DND-41 (cell line): ENCODE results near the gene CUTC.

ENCODE experiments used
- ATAC-seq: fragments of 200-7000 bp; cut with Tn5 transposase; 3 replicates; pipeline ENCODE4 v1.9.1; 2021; ENCODE audit warnings: low read depth; ENCODE audit not compliant: insufficient read depth
- DNase-seq: peaks from one replicate; pipeline ENCODE4 v3.0.0-alpha.2; 2020
- H2AFZ ChIP-seq: 2 replicates; pipeline ENCODE4 v1.6.0; 2012; ENCODE audit warnings: low read depth, low read length
- H3K27ac ChIP-seq: 2 replicates; pipeline ENCODE4 v1.5.1; 2012; ENCODE audit warnings: low read length, inconsistent platforms
- H3K27me3 ChIP-seq: fragments of 200-600 bp; sonication (generic); 2 replicates; pipeline ENCODE4 v1.6.0; 2012; ENCODE audit warnings: low read length, mild to moderate bottlenecking, inconsistent platforms; ENCODE audit not compliant: insufficient read depth, poor library complexity
- H3K36me3 ChIP-seq: 2 replicates; pipeline ENCODE4 v1.5.1; 2012; ENCODE audit warnings: low read length, inconsistent platforms; ENCODE audit not compliant: insufficient read depth
- H3K4me1 ChIP-seq: 2 replicates; pipeline ENCODE4 v1.5.1; 2012; ENCODE audit warnings: mild to moderate bottlenecking, low read length; ENCODE audit not compliant: insufficient read depth
- H3K4me2 ChIP-seq: 2 replicates; pipeline ENCODE4 v1.6.0; 2012; ENCODE audit warnings: mild to moderate bottlenecking, moderate library complexity, low read length, inconsistent platforms; ENCODE audit not compliant: insufficient read depth
- H3K4me3 ChIP-seq, 2 experiments: fragments of 200-600 bp in 1 of 2; shearing (Covaris generic) in 1 of 2; 2 replicates each; pipeline ENCODE4 v1.5.1; 2012 to 2016; ENCODE audit warnings: inconsistent platforms in 2 of 2, low read length in 2 of 2, mild to moderate bottlenecking in 2 of 2, low read depth in 1 of 2, moderate library complexity in 1 of 2
- H3K79me2 ChIP-seq: 2 replicates; pipeline ENCODE4 v1.6.0; 2012; ENCODE audit warnings: low read length, inconsistent platforms; ENCODE audit not compliant: insufficient read depth
- H3K9ac ChIP-seq: 2 replicates; pipeline ENCODE4 v1.6.0; 2012; ENCODE audit warnings: low read depth, mild to moderate bottlenecking, inconsistent platforms, low read length, moderate library complexity
- H3K9me3 ChIP-seq: 2 replicates; pipeline ENCODE4 v1.5.1; 2012; ENCODE audit warnings: low read length, moderate library complexity, mild to moderate bottlenecking, inconsistent platforms; ENCODE audit not compliant: insufficient read depth, severe bottlenecking
- H4K20me1 ChIP-seq: 2 replicates; pipeline ENCODE4 v1.6.0; 2012; ENCODE audit warnings: low read length; ENCODE audit not compliant: insufficient read depth
- EZH2 ChIP-seq: IDR thresholded peaks from 3 replicates; pipeline ENCODE4 v1.6.1; 2012; ENCODE audit warnings: borderline replicate concordance, low read depth, mild to moderate bottlenecking, moderate library complexity, low read length, inconsistent platforms; ENCODE audit not compliant: severe bottlenecking
- TF ChIP-seq, protein P1 (sequence below): IDR thresholded peaks from 2 replicates; pipeline ENCODE4 v1.5.1; 2012; ENCODE audit warnings: borderline replicate concordance, low read length, moderate library complexity, mild to moderate bottlenecking; ENCODE audit not compliant: poor library complexity, severe bottlenecking; ENCODE audit errors: extremely low read depth

The CUTC gene

DNA sequence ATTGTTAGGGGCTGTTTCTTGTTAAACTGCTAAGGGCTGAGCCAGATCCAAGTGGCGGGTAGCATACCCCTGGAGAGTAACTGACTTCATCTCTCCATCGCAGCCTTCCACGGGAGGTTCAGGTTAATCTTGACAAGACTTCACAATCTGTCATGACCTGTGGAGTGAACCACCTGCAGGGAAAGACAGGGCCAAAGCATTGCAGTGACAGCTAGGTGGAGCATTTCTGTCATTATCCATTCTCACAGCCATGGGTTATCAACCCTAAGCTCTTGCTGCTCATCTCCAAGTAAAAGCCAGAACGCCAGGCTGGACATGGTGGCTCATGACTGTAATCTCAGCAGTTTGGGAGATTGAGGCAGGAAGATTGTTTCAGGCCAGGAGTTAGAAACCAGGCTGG lies 67.6 kb downstream of the CUTC start:
- no peak overlapping the region for H3K9ac ChIP-seq
- no peak overlapping the region for H3K4me3 ChIP-seq
- no peak overlapping the region for H3K4me2 ChIP-seq
- no peaks in the 10 kb centered on the region for H3K27me3 ChIP-seq
- no peaks in the 10 kb centered on the region for H3K4me1 ChIP-seq
- H3K36me3 ChIP-seq, result no peaks in the 10 kb centered on the region
- no peak overlapping the region for H3K27ac ChIP-seq
- no peak for TF ChIP-seq EZH2
- TF ChIP-seq, protein P1, sequence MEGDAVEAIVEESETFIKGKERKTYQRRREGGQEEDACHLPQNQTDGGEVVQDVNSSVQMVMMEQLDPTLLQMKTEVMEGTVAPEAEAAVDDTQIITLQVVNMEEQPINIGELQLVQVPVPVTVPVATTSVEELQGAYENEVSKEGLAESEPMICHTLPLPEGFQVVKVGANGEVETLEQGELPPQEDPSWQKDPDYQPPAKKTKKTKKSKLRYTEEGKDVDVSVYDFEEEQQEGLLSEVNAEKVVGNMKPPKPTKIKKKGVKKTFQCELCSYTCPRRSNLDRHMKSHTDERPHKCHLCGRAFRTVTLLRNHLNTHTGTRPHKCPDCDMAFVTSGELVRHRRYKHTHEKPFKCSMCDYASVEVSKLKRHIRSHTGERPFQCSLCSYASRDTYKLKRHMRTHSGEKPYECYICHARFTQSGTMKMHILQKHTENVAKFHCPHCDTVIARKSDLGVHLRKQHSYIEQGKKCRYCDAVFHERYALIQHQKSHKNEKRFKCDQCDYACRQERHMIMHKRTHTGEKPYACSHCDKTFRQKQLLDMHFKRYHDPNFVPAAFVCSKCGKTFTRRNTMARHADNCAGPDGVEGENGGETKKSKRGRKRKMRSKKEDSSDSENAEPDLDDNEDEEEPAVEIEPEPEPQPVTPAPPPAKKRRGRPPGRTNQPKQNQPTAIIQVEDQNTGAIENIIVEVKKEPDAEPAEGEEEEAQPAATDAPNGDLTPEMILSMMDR, result no peak
- H4K20me1 ChIP-seq, result no peaks in the 10 kb centered on the region
- DNase-seq, result no peak
- no peak for ATAC-seq
- H2AFZ ChIP-seq, result no peak overlapping the region
- H3K9me3 ChIP-seq, result no peaks in the 10 kb centered on the region
- H3K79me2 ChIP-seq, result no peaks in the 10 kb centered on the region

DNA sequence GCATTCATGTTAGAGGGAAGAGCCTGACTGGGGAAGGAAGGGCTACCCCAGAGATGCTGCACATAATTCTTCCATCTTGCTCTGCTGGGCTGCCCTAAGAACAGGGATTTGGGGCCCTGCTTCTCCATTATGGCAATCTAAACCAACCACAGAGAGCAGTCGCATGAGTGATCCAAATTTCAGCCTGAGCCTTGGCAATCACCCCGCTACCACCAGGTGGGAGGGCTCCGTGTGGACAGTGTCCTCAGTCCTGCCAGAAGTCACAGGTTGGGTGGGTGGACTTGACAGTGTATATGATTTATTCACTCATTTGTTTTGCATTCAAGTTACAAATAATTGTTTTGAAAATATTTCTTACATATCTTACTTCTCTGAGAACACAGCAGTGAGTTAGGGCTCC lies 72.4 kb downstream of the CUTC start:
- Histone ChIP-seq H3K27ac (no peak overlapping the region), H3K4me2 (no peak overlapping the region), H3K79me2 (no peaks in the 10 kb centered on the region), H3K27me3 (no peaks in the 10 kb centered on the region), H3K9ac (no peak overlapping the region), H3K9me3 (no peaks in the 10 kb centered on the region), H3K36me3 (no peaks in the 10 kb centered on the region), H2AFZ (no peak overlapping the region), H4K20me1 (no peaks in the 10 kb centered on the region), H3K4me3 (no peak overlapping the region), H3K4me1 (no peaks in the 10 kb centered on the region)
- ATAC-seq (no peak), DNase-seq (no peak)
- TF ChIP-seq, protein P1, result no peak
- TF ChIP-seq EZH2, result no peak

GRCh38 chr10:99805190-99805589 lies 73.2 kb downstream of the CUTC start:
- Histone ChIP-seq H3K36me3 (no peaks in the 10 kb centered on the region), H3K79me2 (no peaks in the 10 kb centered on the region), H2AFZ (no peak overlapping the region), H3K27ac (no peak overlapping the region), H4K20me1 (no peaks in the 10 kb centered on the region), H3K9ac (no peak overlapping the region), H3K4me3 (no peak overlapping the region), H3K27me3 (no peaks in the 10 kb centered on the region), H3K4me2 (no peak overlapping the region), H3K4me1 (no peaks in the 10 kb centered on the region), H3K9me3 (no peaks in the 10 kb centered on the region)
- no peak for DNase-seq
- no peak for TF ChIP-seq EZH2
- TF ChIP-seq, protein P1, result no peak
- no peak for ATAC-seq
